Fibroblast of pulmonary artery (primary cell): ENCODE results near the gene GBA2.

Source experiments
- DNase-seq: peaks from one replicate; pipeline ENCODE4 v3.0.0-alpha.2; 2010; ENCODE audit warnings: low read depth
- H3K4me3 ChIP-seq: replicated peaks from 2 replicates; pipeline ENCODE4 v1.5.1; 2011; ENCODE audit warnings: low read depth, mild to moderate bottlenecking, control low read depth, low read length, moderate library complexity
- CTCF ChIP-seq: IDR thresholded peaks from 2 replicates; pipeline ENCODE4 v1.5.1; 2011; ENCODE audit warnings: mild to moderate bottlenecking, control low read depth, low read length, inconsistent platforms; ENCODE audit errors: missing control alignments

GBA2 gene

DNA sequence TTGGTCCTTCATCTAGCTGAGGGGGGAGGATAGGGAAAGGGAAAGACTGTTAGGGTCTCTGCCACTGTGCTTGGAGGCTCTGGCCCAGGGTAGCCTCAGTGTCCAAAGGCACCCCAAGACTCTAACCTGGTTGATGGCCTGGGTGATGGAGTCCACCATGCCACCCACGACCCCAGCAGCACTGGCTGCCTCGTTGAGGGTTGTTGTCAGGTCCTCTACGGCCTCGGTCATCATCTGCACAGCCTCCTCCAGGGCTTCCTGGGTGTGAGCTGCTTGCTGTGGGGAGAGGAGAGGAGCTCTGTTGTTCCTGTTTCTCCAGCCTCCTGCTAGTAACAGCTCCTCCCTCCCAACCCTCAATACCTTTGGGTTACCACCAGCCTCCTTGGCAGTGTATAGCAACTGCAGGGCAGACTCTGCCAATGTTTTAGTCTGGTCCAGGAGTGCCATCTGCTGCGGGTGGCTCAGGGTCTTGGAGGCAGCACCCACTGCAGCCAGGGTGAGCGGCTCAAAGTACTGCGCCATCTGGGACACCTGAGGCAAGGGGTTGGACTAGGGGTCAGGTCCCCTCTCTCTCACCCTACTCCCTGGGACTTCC, 43.1 kb downstream of the GBA2 start:
- TF ChIP-seq CTCF = no peak
- H3K4me3 ChIP-seq = no peak overlapping the region
- no peak for DNase-seq

DNA sequence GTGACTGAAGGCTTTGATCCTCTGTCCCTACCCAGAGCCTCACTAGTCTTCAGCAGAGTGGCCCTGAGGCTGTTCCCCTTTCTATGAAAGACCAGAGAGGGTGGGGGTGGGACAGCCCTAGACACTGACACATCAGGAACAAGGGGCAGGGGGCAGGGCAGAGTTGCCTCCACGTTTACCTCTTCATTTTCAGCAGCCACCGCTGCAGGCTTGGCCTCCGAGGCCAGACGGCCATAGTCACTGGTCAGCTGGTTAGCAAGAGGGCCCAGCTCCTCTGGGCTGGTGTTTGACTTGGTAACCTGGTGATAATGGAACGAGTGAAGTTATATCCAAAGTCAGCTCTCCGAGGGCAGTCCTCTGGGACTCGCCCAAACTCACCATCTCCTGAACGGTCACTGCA, 43.7 kb downstream of the GBA2 start:
- H3K4me3 ChIP-seq = no peak overlapping the region
- no peak for DNase-seq
- no peak for TF ChIP-seq CTCF

DNA sequence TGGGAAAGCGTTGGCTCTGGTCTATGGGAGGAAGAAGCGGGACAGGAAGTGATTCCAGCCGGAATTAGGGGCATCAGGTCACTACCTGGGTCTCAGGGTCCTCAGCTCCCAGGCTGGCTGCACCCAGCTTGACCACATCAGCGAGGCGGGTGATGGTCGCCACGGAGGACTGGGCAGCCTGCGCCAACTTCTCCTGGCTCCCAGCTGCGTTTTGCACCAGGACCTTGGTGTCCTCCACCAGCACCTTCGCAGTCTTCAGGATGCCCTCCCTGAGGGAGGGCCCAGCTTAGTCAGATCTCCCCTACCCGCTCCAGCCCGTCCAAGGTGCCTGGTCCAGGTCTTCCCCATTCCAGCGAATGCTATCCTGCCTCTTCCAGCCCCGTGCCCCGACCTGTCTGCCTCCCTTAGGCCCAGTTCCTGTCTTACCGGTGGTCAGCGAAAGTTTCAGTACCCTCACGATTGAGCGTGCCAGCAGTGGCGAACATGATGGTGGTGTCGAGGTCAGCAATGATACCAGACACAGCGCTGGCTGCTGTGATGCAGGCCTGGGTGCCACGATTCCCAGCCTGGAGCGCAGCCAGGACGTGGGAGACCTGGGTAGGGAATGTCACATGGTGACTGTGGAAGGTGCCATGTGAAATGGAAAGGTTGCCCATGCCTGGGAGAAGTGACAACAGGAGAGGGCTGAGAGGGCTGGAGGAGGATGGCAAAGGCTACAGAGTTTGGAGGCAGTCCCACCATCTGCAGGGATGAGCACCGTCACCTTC, 44.9 kb downstream of the GBA2 start:
- no peak for DNase-seq
- no peak overlapping the region for H3K4me3 ChIP-seq
- no peak for TF ChIP-seq CTCF

GRCh38 chr9:35702696-35703095, 46.3 kb downstream of the GBA2 start:
- no peak overlapping the region for H3K4me3 ChIP-seq
- no peak for TF ChIP-seq CTCF
- no peak for DNase-seq

GRCh38 chr9:35700942-35701341, 48.1 kb downstream of the GBA2 start:
- H3K4me3 ChIP-seq = no peak overlapping the region
- DNase-seq = no peak
- no peak for TF ChIP-seq CTCF

DNA sequence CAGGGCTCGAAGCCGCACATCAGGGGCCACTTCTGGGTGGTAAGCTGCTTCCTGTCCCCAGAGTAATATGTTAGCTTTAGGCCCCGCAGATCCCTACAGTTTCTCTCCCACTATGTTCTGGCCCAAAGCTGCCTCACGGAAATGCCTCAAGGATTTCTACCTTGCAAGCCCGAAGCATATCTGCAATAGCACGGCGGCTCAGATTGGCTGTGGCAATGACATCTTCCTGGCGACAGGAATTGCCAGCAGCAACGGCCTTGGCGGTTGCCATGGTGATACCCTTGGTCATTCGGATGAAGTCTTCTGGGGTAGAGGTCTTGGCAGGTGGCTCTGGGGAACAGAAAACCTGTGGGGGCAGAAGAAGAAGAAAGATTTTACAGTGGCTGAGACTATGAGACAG, 49.0 kb downstream of the GBA2 start:
- TF ChIP-seq CTCF = no peak
- DNase-seq = no peak

DNA sequence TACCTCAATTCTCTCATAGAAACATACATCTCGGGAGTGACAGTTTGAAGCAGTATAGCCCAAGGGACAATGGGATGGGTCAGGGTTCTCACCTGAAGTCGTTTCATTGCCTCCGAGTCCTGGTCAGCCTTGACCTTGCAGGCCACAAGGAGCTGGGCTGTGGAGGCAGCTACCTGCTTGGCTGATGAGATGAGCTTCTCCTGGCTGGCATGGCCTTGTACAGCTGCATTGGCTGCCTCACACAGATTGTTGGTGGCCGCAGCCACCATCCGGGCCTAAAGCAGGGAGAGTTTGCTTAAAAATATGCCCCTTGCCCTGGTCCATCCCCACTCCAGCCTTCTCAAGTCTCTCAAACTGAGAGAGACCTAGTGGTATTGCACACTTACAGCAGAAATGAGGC, 50.8 kb downstream of the GBA2 start:
- no peak for TF ChIP-seq CTCF
- DNase-seq = no peak
- H3K4me3 ChIP-seq = no peak overlapping the region

More for the DNA sequence above, 49.0 kb downstream of the GBA2 start:
- no peak overlapping the region for H3K4me3 ChIP-seq
